Upper lobe of left lung (tissue), 6 donors: Measurements from ENCODE around the gene IQGAP1. TPM values are rescaled to one million over a fixed set of nuclear protein-coding genes. Genes with fewer than 3 reads are reported as not detected.
A peak's percentile ranks its signal among the peaks of the same experiment; 100 is the strongest.

Experiments used
- ATAC-seq, 2 donors: fragments of 200-7000 bp; cut with Tn5 transposase; one replicate each; pipeline ENCODE4 v1.9.1; 2022; ENCODE audit warnings: mild to moderate bottlenecking in 2 of 2, moderate library complexity in 2 of 2; ENCODE audit not compliant: low FRiP score in 2 of 2
- DNase-seq, 2 donors: peaks; one replicate each; pipeline ENCODE4 v3.0.0-alpha.2; 2019 to 2020
- H3K27ac ChIP-seq, 4 donors: fragments of 200-600 bp; sonication (generic); one replicate each; pipeline ENCODE4 v1.5.1; 2016 to 2019
- H3K27me3 ChIP-seq, 4 donors: fragments of 200-600 bp; sonication (generic); one replicate each; pipeline ENCODE4 v1.5.1; 2017 to 2019
- H3K36me3 ChIP-seq, 4 donors: fragments of 200-600 bp; sonication (generic); one replicate each; pipeline ENCODE4 v1.5.1; 2016 to 2019
- H3K4me1 ChIP-seq, 4 donors: fragments of 200-600 bp; sonication (generic); one replicate each; pipeline ENCODE4 v1.5.1; 2018 to 2019
- H3K4me3 ChIP-seq, 4 donors: fragments of 200-600 bp; sonication (generic); one replicate each; pipeline ENCODE4 v1.5.1; 2017 to 2019; ENCODE audit warnings: mild to moderate bottlenecking in 2 of 4, moderate library complexity in 1 of 4
- H3K9me3 ChIP-seq, 4 donors: fragments of 200-600 bp; sonication (generic); one replicate each; pipeline ENCODE4 v1.5.1; 2018 to 2019
- EP300 ChIP-seq, 4 donors: sonication (generic); formaldehyde crosslinking; IDR thresholded peaks; one replicate each; pipeline ENCODE4 v1.5.1; 2017; ENCODE audit warnings: antibody characterized with exemption in 4 of 4, control low read depth in 2 of 4
- POLR2A ChIP-seq, 4 donors: fragments of 450-650 bp; IDR thresholded peaks; one replicate each; pipeline ENCODE4 v1.5.1; 2016 to 2017; ENCODE audit warnings: antibody characterized with exemption in 4 of 4, mild to moderate bottlenecking in 2 of 4
- POLR2AphosphoS5 ChIP-seq, 2 donors: sonication (generic); formaldehyde crosslinking; IDR thresholded peaks; one replicate each; pipeline ENCODE4 v1.5.1; 2017; ENCODE audit warnings: antibody characterized with exemption in 2 of 2
- WGBS, 2 donors: methylation state at CpG; one replicate each; pipeline ENCODE4 v1.1.5; 2017 to 2018; 5-methylcytosine and 5-hydroxymethylcytosine counted together
- total RNA-seq, 6 donors: library from RNA; depleted of rRNA in 4 of 6; stranded (reverse); fragments of >200 nt in 4 of 6; gene quantifications; one replicate each; pipeline versions ENCODE4 v1.1.0 to v1.2.1, GENCODE V29; 2016 to 2021
- TF ChIP-seq, protein P1 (sequence below), 6 experiments: fragments of 450-650 bp in 4 of 6; fragments of 200-600 bp in 2 of 6; sonication (generic) in 2 of 6; IDR thresholded peaks; one replicate each; pipeline ENCODE4 v1.5.1; 2016 to 2019; ENCODE audit warnings: antibody characterized with exemption in 6 of 6
- donor health status: DM: no; HTN: no; CAD: no; lungs with moderate emphysema.
- donor health status: DM: no; HTN: yes; CAD: no; lungs with severe emphysema.

IQGAP1 gene
- total RNA-seq, 6 donors from 2014 or later, result 216 to 502 (median 344) TPM

DNA sequence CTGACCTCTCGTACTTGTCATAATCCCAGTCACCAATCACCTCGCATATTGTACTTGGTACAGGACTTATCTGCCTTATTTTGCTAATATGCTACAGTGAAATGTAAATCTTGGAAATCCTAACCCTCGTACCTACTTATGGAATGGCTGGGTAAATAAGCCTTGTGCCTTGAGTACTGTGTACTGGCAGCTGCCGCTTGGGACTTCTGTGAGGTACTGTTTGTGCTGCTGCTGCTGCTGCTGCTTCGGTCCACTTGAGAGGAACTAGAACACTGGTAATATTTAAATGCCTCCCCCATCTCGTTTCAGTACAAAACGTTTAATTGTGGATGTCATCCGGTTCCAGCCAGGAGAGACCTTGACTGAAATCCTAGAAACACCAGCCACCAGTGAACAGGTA, 99.1 kb downstream of the IQGAP1 start:
- Histone ChIP-seq H3K27ac (peak overlapping the region in 2 of 4 donors; percentile 8 to 19), H3K9me3 (no peaks in the 10 kb centered on the region), H3K4me1 (peaks cover 0 to 6% (median 2%) of the 10 kb centered on the region in 4 donors), H3K27me3 (no peaks in the 10 kb centered on the region), H3K4me3 (no peak overlapping the region), H3K36me3 (peaks cover 66 to 100% (median 89%) of the 10 kb centered on the region in 4 donors)
- 73 to 80% methylated on average over 8 of the region's 8 CpGs for WGBS, 2 donors
- TF ChIP-seq, protein P1, sequence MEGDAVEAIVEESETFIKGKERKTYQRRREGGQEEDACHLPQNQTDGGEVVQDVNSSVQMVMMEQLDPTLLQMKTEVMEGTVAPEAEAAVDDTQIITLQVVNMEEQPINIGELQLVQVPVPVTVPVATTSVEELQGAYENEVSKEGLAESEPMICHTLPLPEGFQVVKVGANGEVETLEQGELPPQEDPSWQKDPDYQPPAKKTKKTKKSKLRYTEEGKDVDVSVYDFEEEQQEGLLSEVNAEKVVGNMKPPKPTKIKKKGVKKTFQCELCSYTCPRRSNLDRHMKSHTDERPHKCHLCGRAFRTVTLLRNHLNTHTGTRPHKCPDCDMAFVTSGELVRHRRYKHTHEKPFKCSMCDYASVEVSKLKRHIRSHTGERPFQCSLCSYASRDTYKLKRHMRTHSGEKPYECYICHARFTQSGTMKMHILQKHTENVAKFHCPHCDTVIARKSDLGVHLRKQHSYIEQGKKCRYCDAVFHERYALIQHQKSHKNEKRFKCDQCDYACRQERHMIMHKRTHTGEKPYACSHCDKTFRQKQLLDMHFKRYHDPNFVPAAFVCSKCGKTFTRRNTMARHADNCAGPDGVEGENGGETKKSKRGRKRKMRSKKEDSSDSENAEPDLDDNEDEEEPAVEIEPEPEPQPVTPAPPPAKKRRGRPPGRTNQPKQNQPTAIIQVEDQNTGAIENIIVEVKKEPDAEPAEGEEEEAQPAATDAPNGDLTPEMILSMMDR (IDR thresholded peaks at IDR 0.05), result no peak
- TF ChIP-seq POLR2A (IDR thresholded peaks at IDR 0.05), result no peak
- peak in 1 of 2 donors; percentile 13 for TF ChIP-seq POLR2AphosphoS5 (IDR thresholded peaks at IDR 0.05)
- TF ChIP-seq EP300 (IDR thresholded peaks at IDR 0.05), result peak in 1 of 4 donors; percentile 40
- DNase-seq (peak in 1 of 2 donors; percentile 77), ATAC-seq (no peak)

DNA sequence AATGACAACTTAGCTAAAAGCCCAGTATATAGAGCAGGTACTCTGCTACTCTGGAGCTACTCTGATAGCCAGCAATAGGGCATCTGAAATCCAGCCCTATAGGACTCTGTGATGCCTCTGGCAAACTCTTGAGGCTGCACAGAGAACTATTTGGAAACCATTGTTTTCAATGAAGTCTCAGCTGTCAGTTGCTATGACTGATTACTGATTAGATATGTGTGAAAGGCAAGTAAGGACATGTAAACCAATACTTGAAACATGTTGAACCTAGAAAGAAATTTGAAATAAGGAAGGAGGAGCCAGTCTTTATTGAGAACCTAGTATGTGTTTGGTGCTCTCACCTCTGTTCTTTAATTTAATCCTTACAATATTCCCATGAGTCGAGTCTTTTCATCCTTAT, 101.5 kb downstream of the IQGAP1 start:
- Histone ChIP-seq H3K9me3 (no peaks in the 10 kb centered on the region), H3K27me3 (no peaks in the 10 kb centered on the region), H3K36me3 (peaks cover 60 to 100% (median 90%) of the 10 kb centered on the region in 4 donors), H3K4me3 (no peak overlapping the region), H3K27ac (peak overlapping the region in 1 of 4 donors; percentile 4), H3K4me1 (peaks cover 0 to 6% (median 2%) of the 10 kb centered on the region in 4 donors)
- WGBS, 2 donors, result 92 to 100% methylated on average over 1 of the region's 1 CpG
- ATAC-seq (no peak), DNase-seq (no peak)
- TF ChIP-seq, protein P1 (IDR thresholded peaks at IDR 0.05), result no peak
- TF ChIP-seq POLR2AphosphoS5 (IDR thresholded peaks at IDR 0.05) (no peak), EP300 (IDR thresholded peaks at IDR 0.05) (no peak), POLR2A (IDR thresholded peaks at IDR 0.05) (no peak)

DNA sequence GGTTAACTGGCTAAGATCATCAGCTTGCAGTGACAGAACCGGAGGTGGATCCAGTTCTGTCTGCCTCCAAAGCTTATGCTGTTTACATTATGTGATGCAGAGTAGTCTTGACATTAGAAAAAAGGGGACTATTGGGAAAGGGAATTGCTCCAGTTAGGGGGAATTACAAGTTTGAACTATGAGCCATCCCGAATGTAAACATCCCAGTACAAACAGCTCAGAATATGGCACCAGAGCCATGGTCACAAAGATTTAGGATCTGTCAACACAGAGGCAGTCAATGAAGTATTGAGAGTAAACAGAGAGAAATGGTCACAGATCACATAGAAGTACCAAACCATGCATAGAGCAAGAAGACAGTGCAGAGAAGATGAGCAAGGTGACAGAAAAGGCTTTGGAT, 101.9 kb downstream of the IQGAP1 start:
- H3K9me3 ChIP-seq, result no peaks in the 10 kb centered on the region
- DNase-seq (no peak), ATAC-seq (no peak)
- H3K27ac ChIP-seq, result no peak overlapping the region
- H3K4me3 ChIP-seq, result no peak overlapping the region
- no peaks in the 10 kb centered on the region for H3K27me3 ChIP-seq
- TF ChIP-seq, protein P1 (IDR thresholded peaks at IDR 0.05), result no peak
- no peak for TF ChIP-seq EP300 (IDR thresholded peaks at IDR 0.05)
- peaks cover 62 to 100% (median 88%) of the 10 kb centered on the region in 4 donors for H3K36me3 ChIP-seq
- 79 to 83% methylated on average over 2 of the region's 2 CpGs for WGBS, 2 donors
- H3K4me1 ChIP-seq, result peaks cover 0 to 6% (median 2%) of the 10 kb centered on the region in 4 donors

DNA sequence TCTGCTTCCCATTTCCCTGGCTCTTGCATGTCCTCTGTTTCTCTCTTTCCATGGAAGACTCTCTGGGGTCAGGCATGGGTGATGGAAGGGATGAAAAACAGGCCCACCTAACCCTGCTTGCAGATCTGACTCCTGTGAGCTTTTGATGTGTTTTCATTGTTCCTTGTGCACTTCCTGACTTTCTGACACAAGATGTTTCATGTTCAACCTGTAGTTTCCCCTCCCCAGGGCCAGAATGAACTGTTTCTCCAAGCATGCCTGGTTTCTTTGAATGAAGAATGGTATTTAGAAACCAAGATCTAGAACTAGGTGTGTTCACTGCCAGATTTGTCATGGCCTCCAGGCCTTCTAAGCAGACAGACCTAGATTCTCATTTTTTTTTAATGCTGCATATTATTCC, 105.6 kb downstream of the IQGAP1 start:
- Histone ChIP-seq H3K4me3 (no peak overlapping the region), H3K9me3 (no peaks in the 10 kb centered on the region), H3K27me3 (no peaks in the 10 kb centered on the region), H3K27ac (no peak overlapping the region), H3K4me1 (peaks cover 4 to 18% (median 10%) of the 10 kb centered on the region in 4 donors), H3K36me3 (peaks cover 56 to 100% (median 81%) of the 10 kb centered on the region in 4 donors)
- TF ChIP-seq POLR2AphosphoS5 (IDR thresholded peaks at IDR 0.05) (no peak), EP300 (IDR thresholded peaks at IDR 0.05) (no peak), POLR2A (IDR thresholded peaks at IDR 0.05) (no peak)
- TF ChIP-seq, protein P1 (IDR thresholded peaks at IDR 0.05), result no peak
- DNase-seq (no peak), ATAC-seq (no peak)

DNA sequence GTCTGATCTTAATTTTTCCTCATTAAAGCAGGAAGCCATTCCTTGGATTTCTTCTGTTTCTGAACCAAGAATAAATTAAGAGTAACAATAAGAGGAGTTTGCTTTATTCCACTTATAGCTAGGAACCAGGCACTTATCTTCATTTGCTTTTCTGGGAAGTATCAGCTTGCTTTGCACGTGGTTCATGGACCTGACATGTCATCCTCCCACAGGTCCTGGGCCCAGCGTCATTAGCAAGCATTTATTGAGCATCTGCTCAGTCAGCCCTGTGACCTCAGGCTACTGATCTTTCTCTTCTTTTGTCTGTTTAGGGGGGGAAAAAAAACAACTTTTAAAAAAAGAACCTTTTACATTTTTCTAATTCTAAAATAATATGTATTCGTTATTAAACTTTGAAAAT, 107.0 kb downstream of the IQGAP1 start:
- no peaks in the 10 kb centered on the region for H3K27me3 ChIP-seq
- no peak overlapping the region for H3K4me3 ChIP-seq
- peaks cover 4 to 18% (median 10%) of the 10 kb centered on the region in 4 donors for H3K4me1 ChIP-seq
- no peaks in the 10 kb centered on the region for H3K9me3 ChIP-seq
- peaks cover 55 to 100% (median 81%) of the 10 kb centered on the region in 4 donors for H3K36me3 ChIP-seq
- TF ChIP-seq POLR2AphosphoS5 (IDR thresholded peaks at IDR 0.05) (no peak), POLR2A (IDR thresholded peaks at IDR 0.05) (no peak), EP300 (IDR thresholded peaks at IDR 0.05) (no peak)
- TF ChIP-seq, protein P1 (IDR thresholded peaks at IDR 0.05), result no peak
- DNase-seq (no peak), ATAC-seq (no peak)
- 69 to 71% methylated on average over 3 of the region's 3 CpGs for WGBS, 2 donors
- no peak overlapping the region for H3K27ac ChIP-seq
